GM23248 (cell line): ENCODE measurements around the gene CLINT1.

Source experiments
- EZH2 ChIP-seq: fragments of 200-600 bp; sonication (generic); IDR thresholded peaks from 2 replicates; pipeline ENCODE4 v1.6.1; 2018; ENCODE audit warnings: antibody characterized with exemption, mild to moderate bottlenecking; ENCODE audit not compliant: insufficient read depth, poor library complexity, severe bottlenecking
- EZH2phosphoT487 ChIP-seq: fragments of 200-600 bp; sonication (generic); IDR thresholded peaks from 2 replicates; pipeline ENCODE4 v1.6.1; 2018; ENCODE audit warnings: antibody characterized with exemption, moderate library complexity, mild to moderate bottlenecking, low read depth; ENCODE audit not compliant: insufficient read depth

DNA sequence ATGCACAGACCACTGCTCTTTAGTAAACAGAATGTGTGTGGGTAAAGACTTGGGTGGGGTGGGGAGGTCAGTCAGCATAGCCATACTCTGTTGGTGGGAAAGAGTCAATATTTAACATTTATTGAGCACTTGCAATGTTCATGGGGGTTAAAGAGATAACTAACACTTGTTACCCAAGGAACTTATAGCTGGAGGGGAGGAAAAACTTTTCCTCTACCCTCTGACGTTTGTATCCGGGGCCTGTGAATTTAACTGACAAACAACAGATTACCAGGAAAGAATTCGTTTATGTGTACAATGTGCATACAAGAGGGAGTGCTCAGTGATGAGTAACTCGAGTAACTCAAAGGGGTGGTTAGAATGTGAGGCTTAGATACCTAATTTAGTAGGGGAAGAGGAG is 6.8 kb upstream of the CLINT1 start:
- TF ChIP-seq EZH2phosphoT487 (no peak), EZH2 (no peak)
